C4-2B (cell line): ENCODE data around the gene PHACTR1.

ENCODE experiments used
- CTCF ChIP-seq: fragments of 450-650 bp; conservative IDR thresholded peaks from 2 replicates; pipeline ENCODE4 v1.5.1; 2017; ENCODE audit warnings: mild to moderate bottlenecking
- ZFX ChIP-seq: fragments of 450-650 bp; IDR thresholded peaks from 2 replicates; pipeline ENCODE4 v1.6.1; 2017

GRCh38 chr6:13256266-13257001 is 539.9 kb downstream of the PHACTR1 start:
- TF ChIP-seq CTCF (no peak), ZFX (no peak)
